CD4-positive, alpha-beta T cell treated with Interferon gamma for 1 hour (primary cell): Measurements from ENCODE around the gene FSHR.

Experiments
- DNase-seq: peaks from one replicate; pipeline ENCODE4 v3.0.0-alpha.2; 2020

FSHR gene

DNA sequence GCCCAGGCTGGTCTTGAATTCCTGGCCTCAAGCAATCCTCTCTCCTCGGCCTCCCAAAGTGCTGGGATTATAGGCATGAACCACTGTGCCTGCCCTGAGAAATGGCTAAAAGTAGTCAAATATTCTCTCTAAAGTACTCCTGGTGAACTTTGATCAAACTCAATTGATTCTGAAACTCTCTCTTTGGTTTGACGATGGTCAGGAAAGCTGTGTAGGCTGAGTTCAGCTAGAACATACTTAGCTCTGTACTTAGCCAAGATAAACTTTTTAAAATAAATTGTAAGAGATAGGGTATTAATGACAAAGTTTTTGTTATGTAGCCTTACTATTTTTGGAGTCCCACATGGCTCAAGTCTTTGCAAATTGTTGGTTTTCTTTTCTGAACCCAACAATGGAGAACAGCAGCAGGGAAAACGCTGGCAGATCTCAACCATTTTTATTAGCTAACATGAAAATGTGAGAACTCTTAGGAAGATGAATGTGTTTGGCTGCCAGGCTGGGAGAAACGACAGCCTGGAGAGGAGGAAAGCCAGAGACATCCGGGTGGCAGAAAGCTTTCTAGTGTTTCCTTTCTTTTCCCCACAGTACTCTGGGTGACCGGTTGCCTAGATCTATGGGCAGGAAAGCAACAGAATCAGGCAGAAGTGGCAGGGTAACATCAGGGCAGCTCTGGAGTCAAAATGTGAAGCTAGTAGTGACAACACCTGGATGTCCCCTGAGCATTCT lies 205.8 kb downstream of the FSHR start:
- no peak for DNase-seq

DNA sequence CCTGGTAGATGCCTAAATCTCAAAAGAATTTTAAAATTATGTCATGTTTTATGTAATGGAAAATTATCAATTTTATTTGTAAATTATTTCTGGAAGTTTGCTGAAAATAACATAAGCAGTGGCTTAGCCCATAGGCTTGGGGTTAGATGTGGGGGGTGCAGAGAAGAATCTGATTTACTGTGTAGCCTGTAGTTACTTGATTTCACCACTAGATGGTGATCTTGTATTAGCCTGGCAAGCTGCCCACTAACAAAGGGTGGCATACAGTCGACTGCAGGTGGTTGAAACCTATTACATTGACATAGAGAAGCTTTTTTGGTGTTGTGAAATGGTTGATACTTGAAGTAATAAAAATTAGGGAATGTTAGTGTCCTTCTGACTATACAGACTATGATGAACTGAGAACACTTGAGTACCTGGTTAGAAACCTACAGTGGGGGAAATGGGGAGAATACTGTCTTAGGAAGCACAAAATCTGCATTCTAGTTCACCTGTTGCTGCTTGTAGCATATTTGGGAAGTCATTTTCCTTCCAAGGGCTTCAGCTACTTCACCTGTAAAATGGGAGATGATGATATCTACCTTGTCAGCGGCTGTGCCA lies 207.8 kb downstream of the FSHR start:
- DNase-seq, result peak; percentile 8

- DNase-seq, result no peak
Measured at GRCh38 chr2:48944956-48945355, 209.4 kb downstream of the FSHR start.

- DNase-seq, result no peak
Measured at GRCh38 chr2:48943436-48943835, 210.9 kb downstream of the FSHR start.

GRCh38 chr2:48941908-48942307 lies 212.4 kb downstream of the FSHR start:
- no peak for DNase-seq

GRCh38 chr2:48941456-48941855 lies 212.9 kb downstream of the FSHR start:
- DNase-seq, result no peak

DNA sequence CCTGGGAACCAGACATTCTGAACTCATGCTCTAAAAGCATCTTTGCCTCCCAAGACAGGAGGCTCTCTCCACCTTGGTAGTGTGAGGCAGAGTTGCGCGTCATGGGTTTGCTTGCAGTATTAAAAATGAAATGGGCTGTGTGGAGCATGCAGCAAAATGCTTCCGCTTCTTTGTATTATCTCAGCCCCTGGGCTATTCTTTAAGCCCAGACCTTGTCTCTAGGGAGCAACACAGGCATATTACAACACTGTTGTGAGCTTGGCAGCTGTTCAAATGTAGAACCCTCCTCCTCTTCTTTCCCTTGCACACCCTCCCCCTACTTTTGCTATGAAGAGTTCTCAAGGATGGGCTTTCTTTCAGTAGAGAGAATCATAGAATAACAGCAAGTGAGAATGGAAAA lies 213.7 kb downstream of the FSHR start:
- DNase-seq, result no peak

- no peak for DNase-seq
Measured at GRCh38 chr2:48939232-48939631, 215.1 kb downstream of the FSHR start.

DNA sequence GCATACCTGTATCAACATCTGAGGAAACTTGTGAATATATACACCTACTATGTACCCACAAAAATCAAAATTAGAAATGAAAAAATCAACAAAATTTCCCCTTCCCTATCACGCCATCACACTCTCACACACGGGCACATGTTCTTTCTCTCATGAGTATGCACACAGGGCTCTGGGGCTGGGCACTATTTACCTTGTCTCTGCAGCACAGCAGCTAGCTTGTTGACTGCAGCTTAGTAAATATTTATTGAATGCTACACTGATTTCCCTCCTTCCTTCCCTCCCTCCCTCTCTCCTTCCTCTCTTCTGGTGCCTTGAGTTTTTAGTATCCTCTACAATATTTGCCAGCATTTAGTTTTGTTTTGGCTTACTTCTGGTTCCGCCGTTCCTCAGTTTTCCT lies 216.1 kb downstream of the FSHR start:
- DNase-seq, result no peak

- DNase-seq, result no peak
Measured at GRCh38 chr2:48934807-48935206, 219.5 kb downstream of the FSHR start.

GRCh38 chr2:48933828-48934497 lies 220.4 kb downstream of the FSHR start:
- no peak for DNase-seq

- DNase-seq, result no peak
Measured at GRCh38 chr2:48932667-48933066, 221.6 kb downstream of the FSHR start.

DNA sequence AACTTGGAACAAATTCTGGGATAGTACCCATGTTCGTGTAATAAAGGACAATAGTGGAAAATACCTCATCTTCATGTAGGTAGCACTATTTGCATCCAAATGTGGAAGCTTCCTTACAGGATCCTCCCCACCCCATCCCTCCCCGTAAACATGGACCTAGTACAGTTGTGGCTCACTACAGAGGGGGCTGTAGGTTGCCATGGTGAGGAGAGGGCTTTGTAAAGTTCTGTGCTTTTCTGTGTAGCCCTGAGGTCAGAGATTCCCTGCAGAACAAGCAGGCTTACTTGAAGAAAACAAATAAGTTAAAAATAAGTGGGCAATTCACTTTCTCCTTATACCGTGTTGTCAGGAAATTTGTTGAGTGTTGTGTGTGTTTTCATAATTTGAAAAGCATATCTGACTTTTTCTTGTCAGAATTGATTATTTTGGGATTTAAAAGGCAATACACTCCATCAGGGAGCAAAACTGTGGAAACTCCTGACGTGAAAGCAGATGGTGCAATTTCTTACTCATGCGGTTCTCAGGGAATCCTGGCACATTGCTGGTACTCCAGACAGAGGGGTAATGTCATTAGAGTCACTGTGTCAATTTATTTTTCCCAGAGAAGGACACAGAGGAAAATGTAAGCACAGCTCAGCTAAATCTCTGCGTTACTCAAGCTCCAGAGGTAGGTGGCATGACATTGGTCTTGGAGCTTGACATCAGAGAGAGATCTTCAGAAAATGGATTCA lies 224.6 kb downstream of the FSHR start:
- DNase-seq, result no peak

DNA sequence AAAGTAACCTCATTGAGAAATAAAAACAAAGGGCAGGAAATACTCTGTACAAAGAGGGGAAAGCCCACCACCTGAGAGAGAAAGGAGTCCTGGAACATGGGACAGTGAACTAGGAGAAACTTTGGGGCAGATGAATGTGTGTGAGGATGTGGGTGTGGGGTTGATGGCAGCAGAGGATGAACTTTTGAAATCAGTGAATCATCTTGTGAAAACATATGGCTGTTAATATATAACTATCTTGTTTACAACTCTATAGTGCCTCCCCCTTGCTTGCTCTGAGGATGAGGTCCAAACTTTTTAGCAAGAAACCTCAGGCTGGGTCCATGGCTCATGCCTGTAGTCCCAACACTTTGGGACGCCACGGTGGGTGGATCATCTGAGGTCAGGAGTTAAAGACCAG lies 227.0 kb downstream of the FSHR start:
- DNase-seq, result no peak

DNA sequence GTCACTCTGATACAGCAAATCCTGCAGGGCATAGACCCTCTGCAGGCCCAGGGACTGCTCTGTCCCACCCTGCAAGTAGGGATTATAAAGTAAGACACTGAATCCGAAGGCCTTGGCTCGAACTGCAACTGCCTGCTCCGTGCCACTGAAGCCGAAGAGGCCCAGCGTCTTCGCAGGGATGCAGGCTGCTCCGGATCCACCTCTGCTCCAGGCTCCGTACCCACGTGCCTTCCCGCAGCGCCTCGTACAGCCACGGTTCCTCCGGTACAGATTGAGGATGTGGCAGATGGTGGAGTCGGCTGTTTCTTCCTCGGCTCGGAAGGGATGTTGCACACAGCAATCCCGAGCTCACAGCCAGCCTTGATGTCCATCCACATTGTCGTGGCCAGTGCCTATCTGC lies 238.4 kb downstream of the FSHR start:
- no peak for DNase-seq

- DNase-seq, result no peak
Measured at GRCh38 chr2:48915227-48915626, 239.1 kb downstream of the FSHR start.

DNA sequence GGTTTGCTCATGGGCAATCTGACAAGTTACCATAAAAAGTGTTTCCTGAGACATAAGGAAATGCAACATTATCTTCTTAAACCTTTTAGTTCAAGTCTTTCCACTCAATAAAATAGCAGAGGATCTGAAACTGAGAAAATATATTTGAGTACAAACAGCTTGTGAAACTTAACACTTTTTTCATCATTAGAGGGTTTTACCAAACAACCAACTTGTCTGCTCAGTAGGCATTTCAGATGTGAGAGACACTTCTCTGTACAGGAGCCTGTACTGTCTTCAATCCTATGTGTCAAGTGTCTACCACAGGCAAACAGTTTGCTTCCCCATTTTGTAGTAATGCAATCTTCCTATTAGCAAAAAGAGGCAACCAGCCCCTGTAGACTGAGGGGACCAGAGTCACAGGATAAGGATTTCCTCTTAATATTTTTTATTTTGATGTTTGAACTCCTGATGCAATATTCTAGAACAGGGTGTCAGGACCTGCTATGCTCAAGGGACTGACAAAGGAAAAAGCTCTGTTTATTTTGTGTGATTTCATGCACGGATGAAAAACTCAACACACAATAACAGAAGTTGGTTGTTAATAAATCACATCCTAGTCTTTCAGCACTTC lies 239.7 kb downstream of the FSHR start:
- DNase-seq, result no peak
